Activated T-cell treated with anti-CD3 and anti-CD28 coated beads for 24 hours (primary cell): Measurements from ENCODE around the gene ANKLE2.
"Not testable (repeated sequence)": the region's sequence is repeated elsewhere in the genome, so short reads cannot be mapped to it uniquely, and the experiment has no call there.

Source experiments
- DNase-seq: peaks from one replicate; pipeline ENCODE4 v3.0.0-alpha.2; 2020; ENCODE audit warnings: low read depth

The ANKLE2 gene

GRCh38 chr12:132719141-132719953 lies 42.3 kb downstream of the ANKLE2 start:
- no peak for DNase-seq

GRCh38 chr12:132718644-132719043 lies 43.0 kb downstream of the ANKLE2 start:
- DNase-seq: no peak

GRCh38 chr12:132717531-132718387 lies 43.9 kb downstream of the ANKLE2 start:
- no peak for DNase-seq

GRCh38 chr12:132717011-132717410 lies 44.6 kb downstream of the ANKLE2 start:
- DNase-seq: no peak

- no peak for DNase-seq
Measured at GRCh38 chr12:132716356-132716755, 45.3 kb downstream of the ANKLE2 start.

GRCh38 chr12:132715874-132716273 lies 45.8 kb downstream of the ANKLE2 start:
- DNase-seq: no peak

GRCh38 chr12:132713123-132713522 lies 48.5 kb downstream of the ANKLE2 start:
- no peak for DNase-seq

- peak; percentile 21 for DNase-seq
Measured at GRCh38 chr12:132711080-132711843, 50.4 kb downstream of the ANKLE2 start.

- DNase-seq: peak; percentile 83
Measured at GRCh38 chr12:132710405-132711079, 51.1 kb downstream of the ANKLE2 start, which contains the start of gene PGAM5. Gene PGAM5 (plus strand): TSS chr12:132710842. CDS start chr12:132710877, 35 bp downstream.

GRCh38 chr12:132710043-132710404 lies 51.6 kb downstream of the ANKLE2 start:
- DNase-seq: no peak

- DNase-seq: no peak
Measured at GRCh38 chr12:132708150-132708549, 53.5 kb downstream of the ANKLE2 start.

GRCh38 chr12:132707241-132707640 lies 54.4 kb downstream of the ANKLE2 start:
- no peak for DNase-seq

GRCh38 chr12:132703641-132704040 lies 58.0 kb downstream of the ANKLE2 start:
- no peak for DNase-seq

GRCh38 chr12:132702640-132703039 lies 59.0 kb downstream of the ANKLE2 start:
- no peak for DNase-seq

- DNase-seq: no peak
Measured at GRCh38 chr12:132700212-132700822, 61.3 kb downstream of the ANKLE2 start.

GRCh38 chr12:132698341-132698740 lies 63.3 kb downstream of the ANKLE2 start:
- DNase-seq: no peak

- DNase-seq: no peak
Measured at GRCh38 chr12:132695431-132695830, 66.2 kb downstream of the ANKLE2 start.

- not testable (repeated sequence) for DNase-seq
Measured at GRCh38 chr12:132694888-132695287, 66.7 kb downstream of the ANKLE2 start.

- DNase-seq: not testable (repeated sequence)
Measured at GRCh38 chr12:132692030-132692429, 69.6 kb downstream of the ANKLE2 start.

GRCh38 chr12:132690112-132690511 lies 71.5 kb downstream of the ANKLE2 start:
- no peak for DNase-seq

GRCh38 chr12:132689227-132689626 lies 72.4 kb downstream of the ANKLE2 start:
- DNase-seq: no peak
